Progenitor cell of endocrine pancreas (in vitro differentiated cells): ENCODE results near the gene POR. TPM values are rescaled to one million over a fixed set of nuclear protein-coding genes. Genes with fewer than 3 reads are reported as not detected.
"Not testable (repeated sequence)": the region's sequence is repeated elsewhere in the genome, so short reads cannot be mapped to it uniquely, and the experiment has no call there.

ENCODE experiments used
- DNase-seq: peaks from one replicate; pipeline ENCODE4 v3.0.0; 2021; ENCODE audit warnings: low spot score; ENCODE audit not compliant: unreplicated experiment
- H3K27ac Mint-ChIP-seq: 2 replicates; pipeline ENCODE4 v1.8.0; 2021; ENCODE audit warnings: mild to moderate bottlenecking, moderate library complexity, mixed read lengths
- H3K27me3 Mint-ChIP-seq: 2 replicates; pipeline ENCODE4 v1.8.0; 2021; ENCODE audit warnings: mixed read lengths
- H3K36me3 Mint-ChIP-seq: 2 replicates; pipeline ENCODE4 v1.8.0; 2022; ENCODE audit warnings: mixed read lengths; ENCODE audit not compliant: insufficient read depth
- H3K4me1 Mint-ChIP-seq: 2 replicates; pipeline ENCODE4 v1.8.0; 2021; ENCODE audit warnings: low read depth, mixed read lengths
- H3K4me3 Mint-ChIP-seq: 2 replicates; pipeline ENCODE4 v1.8.0; 2021; ENCODE audit warnings: low read depth, mild to moderate bottlenecking, moderate library complexity, mixed read lengths
- H3K9me3 Mint-ChIP-seq: 2 replicates; pipeline ENCODE4 v1.8.0; 2021; ENCODE audit warnings: low read depth, mixed read lengths
- CTCF ChIP-seq: fragments of 200-600 bp; sonication (generic); IDR thresholded peaks from one replicate; pipeline ENCODE4 v1.5.0; 2021; ENCODE audit warnings: antibody characterized with exemption, mild to moderate bottlenecking; ENCODE audit not compliant: unreplicated experiment
- total RNA-seq: library from RNA; stranded (reverse); gene quantifications from 2 replicates; pipeline ENCODE4 v1.2.1, GENCODE V29; 2021

The POR gene
- total RNA-seq, 1 donor from 2014 or later, result 87.2 TPM

GRCh38 chr7:76002822-76003221 is 87.9 kb downstream of the POR start:
- Mint-ChIP-seq H3K4me1 (no peaks in the 10 kb centered on the region), H3K9me3 (no peaks in the 10 kb centered on the region), H3K27ac (no peak overlapping the region)

GRCh38 chr7:76003351-76003750 is 88.4 kb downstream of the POR start:
- Mint-ChIP-seq H3K27me3 (no peaks in the 10 kb centered on the region), H3K36me3 (peaks cover 11% of the 10 kb centered on the region), H3K9me3 (no peaks in the 10 kb centered on the region), H3K4me1 (no peaks in the 10 kb centered on the region), H3K4me3 (no peak overlapping the region), H3K27ac (no peak overlapping the region)
- DNase-seq, result no peak
- no peak for TF ChIP-seq CTCF

More at GRCh38 chr7:76002822-76003221, 87.9 kb downstream of the POR start:
- no peak for DNase-seq
- peaks cover 12% of the 10 kb centered on the region for H3K36me3 Mint-ChIP-seq
- no peaks in the 10 kb centered on the region for H3K27me3 Mint-ChIP-seq
- no peak for TF ChIP-seq CTCF
- no peak overlapping the region for H3K4me3 Mint-ChIP-seq

- H3K4me1 Mint-ChIP-seq, DNase-seq, H3K27me3 Mint-ChIP-seq, H3K4me3 Mint-ChIP-seq, H3K9me3 Mint-ChIP-seq, H3K27ac Mint-ChIP-seq, H3K36me3 Mint-ChIP-seq: not testable (repeated sequence)
These were observed 90.0 kb downstream of the POR start for GRCh38 chr7:76005004-76005403.

GRCh38 chr7:76008156-76008687 is 93.3 kb downstream of the POR start:
- H3K36me3 Mint-ChIP-seq, result peaks cover 7% of the 10 kb centered on the region
- TF ChIP-seq CTCF, result no peak
- H3K4me1 Mint-ChIP-seq, result no peaks in the 10 kb centered on the region
- peak overlapping the region; percentile 48 for H3K27ac Mint-ChIP-seq
- H3K27me3 Mint-ChIP-seq, result no peaks in the 10 kb centered on the region
- no peak overlapping the region for H3K4me3 Mint-ChIP-seq
- H3K9me3 Mint-ChIP-seq, result no peaks in the 10 kb centered on the region
- no peak for DNase-seq

GRCh38 chr7:76009672-76010600 is 95.0 kb downstream of the POR start:
- peak overlapping the region; percentile 74 for H3K27ac Mint-ChIP-seq
- H3K36me3 Mint-ChIP-seq, result peaks cover 8% of the 10 kb centered on the region
- no peak overlapping the region for H3K4me3 Mint-ChIP-seq
- DNase-seq, result no peak
- TF ChIP-seq CTCF, result no peak
- no peaks in the 10 kb centered on the region for H3K4me1 Mint-ChIP-seq
- H3K27me3 Mint-ChIP-seq, result no peaks in the 10 kb centered on the region
- no peaks in the 10 kb centered on the region for H3K9me3 Mint-ChIP-seq
